ENCODE results near the gene RPL38. TPM values are rescaled to one million over a fixed set of nuclear protein-coding genes. Genes with fewer than 3 reads are reported as not detected.

Gene RPL38
- total RNA-seq, 1 donor from 2014 or later, result 436 TPM

- no peaks in the 10 kb centered on the region for H3K36me3 ChIP-seq (ENCODE audit: control insufficient read depth, insufficient read depth, low read length)
- H3K27me3 ChIP-seq (ENCODE audit: control insufficient read depth, insufficient read depth, low read length), result peaks cover 1% of the 10 kb centered on the region
- no peak for TF ChIP-seq CTCF (IDR thresholded peaks at IDR 0.05; ENCODE audit: insufficient read depth, low read length, severe bottlenecking)
- no peak for FAIRE-seq
- DNase-seq (ENCODE audit: low read depth), result peak; percentile 31
- H3K4me3 ChIP-seq (ENCODE audit: low read depth, low read length), result no peak overlapping the region
Observed at GRCh38 chr17:74259667-74260524, 56.4 kb downstream of the RPL38 start.

Other genes starting within 250 kb of the RPL38 start
- gene TTYH2, start 9.9 kb downstream of the RPL38 start, total RNA-seq, result 1.3 and 2.4 TPM in 2 replicates
- not detected in 2 replicates for gene DNAI2, start 70.6 kb downstream of the RPL38 start, total RNA-seq
- gene KIF19, start 122.5 kb downstream of the RPL38 start, total RNA-seq, result not detected in 2 replicates
- not detected in 2 replicates for gene BTBD17, start 158.2 kb downstream of the RPL38 start, total RNA-seq
- gene GPR142, start 163.8 kb downstream of the RPL38 start, total RNA-seq, result not detected in 2 replicates
- gene GPRC5C, start 228.4 kb downstream of the RPL38 start, total RNA-seq, result 15.4 and 15.5 TPM in 2 replicates